ENCODE data around the gene LEMD1. TPM values are rescaled to one million over a fixed set of nuclear protein-coding genes. Genes with fewer than 3 reads are reported as not detected.

Gene LEMD1
- total and polyA plus RNA-seq, 10 donors, result not detected

- intact Hi-C loops (cut with DNase I; ENCODE audit: low total_unique reads), result no loop called here
- WGBS, 5 donors, result 63 to 72% (median 69%) methylated on average over 10 of the region's 10 CpGs
Measured at GRCh38 chr1:205444300-205444930, 22.6 kb upstream of the LEMD1 start.

GRCh38 chr1:205443585-205444299 is 21.9 kb upstream of the LEMD1 start:
- WGBS, 5 donors, result 78 to 91% (median 85%) methylated on average over 7 of the region's 7 CpGs
- Histone ChIP-seq H3K4me1 (peaks cover 12 to 50% (median 34%) of the 10 kb centered on the region in 6 donors), H3K4me3 (no peak overlapping the region), H3K9me3 (no peaks in the 10 kb centered on the region), H3K27me3 (replicated peaks in 1 of 7) (peaks cover 0 to 42% (median 0%) of the 10 kb centered on the region in 7 donors), H3K36me3 (no peaks in the 10 kb centered on the region), H3K27ac (no peak overlapping the region)
- no peak for DNase-seq
- TF ChIP-seq POLR2A (IDR thresholded peaks at IDR 0.05), result no peak
- intact Hi-C loops (cut with DNase I; ENCODE audit: low total_unique reads), result no loop called here

More at GRCh38 chr1:205444300-205444930, 22.6 kb upstream of the LEMD1 start:
- Histone ChIP-seq H3K36me3 (no peaks in the 10 kb centered on the region), H3K27ac (no peak overlapping the region), H3K4me3 (no peak overlapping the region), H3K9me3 (no peaks in the 10 kb centered on the region), H3K27me3 (replicated peaks in 1 of 7) (peaks cover 0 to 42% (median 0%) of the 10 kb centered on the region in 7 donors), H3K4me1 (peaks cover 11 to 49% (median 31%) of the 10 kb centered on the region in 6 donors)
- TF ChIP-seq POLR2A (IDR thresholded peaks at IDR 0.05), result no peak
- TF ChIP-seq CTCF (IDR thresholded peaks at IDR 0.05 in 8 of 11, conservative IDR thresholded peaks at IDR 0.05 in 3 of 11), result no peak
- no peak for TF ChIP-seq POLR2AphosphoS5 (IDR thresholded peaks at IDR 0.05)
- DNase-seq, result no peak

GRCh38 chr1:205442051-205442725 is 20.3 kb upstream of the LEMD1 start:
- intact Hi-C loops (cut with DNase I; ENCODE audit: low total_unique reads), result no loop called here
- no peak overlapping the region for H3K4me3 ChIP-seq
- no peaks in the 10 kb centered on the region for H3K9me3 ChIP-seq
- peak; percentile 61 for DNase-seq
- no peak for TF ChIP-seq POLR2A (IDR thresholded peaks at IDR 0.05)
- 74 to 86% (median 80%) methylated on average over 11 to 12 of the region's 12 CpGs for WGBS, 5 donors
- peaks cover 8 to 51% (median 36%) of the 10 kb centered on the region in 6 donors for H3K4me1 ChIP-seq
- H3K27me3 ChIP-seq (replicated peaks in 1 of 7), result peaks cover 0 to 34% (median 0%) of the 10 kb centered on the region in 7 donors
- peak overlapping the region in 1 of 8 donors; percentile 86 for H3K27ac ChIP-seq
- H3K36me3 ChIP-seq, result no peaks in the 10 kb centered on the region

- 89 to 100% (median 95%) methylated on average over 1 to 3 of the region's 3 CpGs for WGBS, 5 donors
- TF ChIP-seq POLR2A (IDR thresholded peaks at IDR 0.05), result no peak
- TF ChIP-seq POLR2AphosphoS5 (IDR thresholded peaks at IDR 0.05), result no peak
- no peak for TF ChIP-seq CTCF (IDR thresholded peaks at IDR 0.05 in 8 of 11, conservative IDR thresholded peaks at IDR 0.05 in 3 of 11)
Measured at GRCh38 chr1:205441716-205442050, 19.8 kb upstream of the LEMD1 start.

GRCh38 chr1:205441318-205441633 is 19.4 kb upstream of the LEMD1 start:
- peaks cover 0 to 28% (median 0%) of the 10 kb centered on the region in 7 donors for H3K27me3 ChIP-seq (replicated peaks in 1 of 7)
- H3K4me3 ChIP-seq, result peak overlapping the region in 4 of 8 donors; percentile 2 to 58 (median 22)
- H3K9me3 ChIP-seq, result no peaks in the 10 kb centered on the region
- intact Hi-C loops (cut with DNase I; ENCODE audit: low total_unique reads), result no loop called here
- TF ChIP-seq POLR2AphosphoS5 (IDR thresholded peaks at IDR 0.05) (no peak), POLR2A (IDR thresholded peaks at IDR 0.05) (no peak), CTCF (IDR thresholded peaks at IDR 0.05 in 8 of 11, conservative IDR thresholded peaks at IDR 0.05 in 3 of 11) (no peak)
- 35 to 49% (median 46%) methylated on average over 6 of the region's 6 CpGs for WGBS, 5 donors
- peak overlapping the region in 5 of 8 donors; percentile 48 to 86 (median 72) for H3K27ac ChIP-seq
- peaks cover 8 to 60% (median 38%) of the 10 kb centered on the region in 6 donors for H3K4me1 ChIP-seq
- DNase-seq, result no peak
- H3K36me3 ChIP-seq, result no peaks in the 10 kb centered on the region

More at GRCh38 chr1:205441716-205442050, 19.8 kb upstream of the LEMD1 start:
- H3K36me3 ChIP-seq, result no peaks in the 10 kb centered on the region
- intact Hi-C loops (cut with DNase I; ENCODE audit: low total_unique reads), result no loop called here
- peaks cover 8 to 56% (median 37%) of the 10 kb centered on the region in 6 donors for H3K4me1 ChIP-seq
- H3K27ac ChIP-seq, result peak overlapping the region in 4 of 8 donors; percentile 56 to 86 (median 72)
- H3K27me3 ChIP-seq (replicated peaks in 1 of 7), result peaks cover 0 to 32% (median 0%) of the 10 kb centered on the region in 7 donors
- peak; percentile 68 for DNase-seq
- H3K9me3 ChIP-seq, result no peaks in the 10 kb centered on the region
- peak overlapping the region in 1 of 8 donors; percentile 58 for H3K4me3 ChIP-seq

Measured in spleen (tissue), 11 donors.